GM23338 (cell line): ENCODE data around the gene ZNF438. TPM values are rescaled to one million over a fixed set of nuclear protein-coding genes. Genes with fewer than 3 reads are reported as not detected.
"Not testable (repeated sequence)": the region's sequence is repeated elsewhere in the genome, so short reads cannot be mapped to it uniquely, and the experiment has no call there.

Source experiments
- ATAC-seq: fragments of 200-7000 bp; cut with Tn5 transposase; 3 replicates; pipeline ENCODE4 v1.9.1; 2020
- DNase-seq: peaks from one replicate; pipeline ENCODE4 v3.0.0-alpha.2; 2015; ENCODE audit warnings: low spot score
- H2AFZ ChIP-seq: fragments of 200-600 bp; sonication (generic); 2 replicates; pipeline ENCODE4 v1.8.0; 2016; ENCODE audit warnings: antibody characterized with exemption, mild to moderate bottlenecking, moderate library complexity
- H3F3A ChIP-seq: fragments of 200-600 bp; sonication (generic); replicated peaks from 2 replicates; pipeline ENCODE4 v1.8.0; 2017; ENCODE audit warnings: antibody characterized with exemption, mixed run types, low read depth
- H3K27ac ChIP-seq: fragments of 200-600 bp; sonication (generic); 2 replicates; pipeline ENCODE4 v1.6.1; 2016; ENCODE audit warnings: low read depth
- H3K27me3 ChIP-seq: fragments of 200-600 bp; sonication (generic); 2 replicates; pipeline ENCODE4 v1.8.0; 2016; ENCODE audit warnings: mild to moderate bottlenecking, mixed run types, moderate library complexity; ENCODE audit not compliant: insufficient read depth
- H3K36me3 ChIP-seq: fragments of 200-600 bp; sonication (generic); 2 replicates; pipeline ENCODE4 v1.8.0; 2016; ENCODE audit warnings: mild to moderate bottlenecking; ENCODE audit not compliant: insufficient read depth
- H3K4me1 ChIP-seq: fragments of 200-600 bp; sonication (generic); 2 replicates; pipeline ENCODE4 v1.8.0; 2016; ENCODE audit warnings: mild to moderate bottlenecking, moderate library complexity; ENCODE audit not compliant: insufficient read depth
- H3K4me2 ChIP-seq: fragments of 200-600 bp; sonication (generic); 2 replicates; pipeline ENCODE4 v1.7.1; 2017; ENCODE audit warnings: mixed run types
- H3K4me3 ChIP-seq: fragments of 200-600 bp; sonication (generic); 2 replicates; pipeline ENCODE4 v1.6.1; 2016; ENCODE audit warnings: mixed run types
- H3K79me2 ChIP-seq: fragments of 200-600 bp; sonication (generic); replicated peaks from 2 replicates; pipeline ENCODE4 v1.8.0; 2017; ENCODE audit warnings: mild to moderate bottlenecking; ENCODE audit not compliant: insufficient read depth
- H3K9me2 ChIP-seq: fragments of 200-600 bp; sonication (generic); 2 replicates; pipeline ENCODE4 v1.8.0; 2017; ENCODE audit not compliant: insufficient read depth
- H4K20me1 ChIP-seq: fragments of 200-600 bp; sonication (generic); replicated peaks from 2 replicates; pipeline ENCODE4 v1.8.0; 2017; ENCODE audit warnings: mild to moderate bottlenecking; ENCODE audit not compliant: insufficient read depth
- H3K27ac Mint-ChIP-seq: 2 replicates; pipeline ENCODE4 v1.8.0; 2020; ENCODE audit warnings: inconsistent platforms, mild to moderate bottlenecking, moderate library complexity, mixed read lengths
- H3K27me3 Mint-ChIP-seq: 3 replicates; pipeline ENCODE4 v1.8.0; 2022; ENCODE audit warnings: low read depth, mild to moderate bottlenecking, moderate library complexity, mixed read lengths, inconsistent platforms; ENCODE audit not compliant: insufficient read depth, poor library complexity
- H3K36me3 Mint-ChIP-seq: 3 replicates; pipeline ENCODE4 v1.8.0; 2021; ENCODE audit warnings: low read depth, mild to moderate bottlenecking, inconsistent platforms, moderate library complexity, mixed read lengths
- H3K4me1 Mint-ChIP-seq: 3 replicates; pipeline ENCODE4 v1.8.0; 2020; ENCODE audit warnings: mild to moderate bottlenecking, inconsistent platforms, mixed read lengths
- H3K4me3 Mint-ChIP-seq: 3 replicates; pipeline ENCODE4 v1.8.0; 2021; ENCODE audit warnings: moderate library complexity, mild to moderate bottlenecking, inconsistent platforms, mixed read lengths
- H3K9me3 Mint-ChIP-seq: 3 replicates; pipeline ENCODE4 v1.8.0; 2020; ENCODE audit warnings: moderate library complexity, mild to moderate bottlenecking, inconsistent platforms, mixed read lengths
- CREB1 ChIP-seq: fragments of 250-450 bp; sonication (Bioruptor Pico); IDR thresholded peaks from 2 replicates; pipeline ENCODE4 v1.5.0; 2020; ENCODE audit warnings: low read depth, mild to moderate bottlenecking, moderate library complexity
- EZH2 ChIP-seq: fragments of 200-600 bp; sonication (generic); IDR thresholded peaks from one replicate; pipeline ENCODE4 v1.8.0; 2017; ENCODE audit warnings: antibody characterized with exemption, mild to moderate bottlenecking, low read depth; ENCODE audit not compliant: unreplicated experiment
- EZH2phosphoT487 ChIP-seq: fragments of 200-600 bp; sonication (generic); IDR thresholded peaks from one replicate; pipeline ENCODE4 v1.8.1; 2018; ENCODE audit warnings: antibody characterized with exemption; ENCODE audit not compliant: unreplicated experiment
- JUNB ChIP-seq: IDR thresholded peaks from one replicate; pipeline ENCODE4 v1.6.1; 2016; ENCODE audit warnings: antibody characterized with exemption; ENCODE audit not compliant: unreplicated experiment
- NANOG ChIP-seq: IDR thresholded peaks from 2 replicates; pipeline ENCODE4 v1.6.1; 2016; ENCODE audit warnings: antibody characterized with exemption, borderline replicate concordance
- POLR2AphosphoS5 ChIP-seq: IDR thresholded peaks from 2 replicates; pipeline ENCODE4 v1.6.1; 2016; ENCODE audit warnings: antibody characterized with exemption, low read depth
- STAT1 ChIP-seq: IDR thresholded peaks from one replicate; pipeline ENCODE4 v1.6.1; 2016; ENCODE audit warnings: antibody characterized with exemption; ENCODE audit not compliant: unreplicated experiment
- ZNF331 ChIP-seq: fragments of 250-450 bp; sonication (Bioruptor Pico); IDR thresholded peaks from 2 replicates; pipeline ENCODE4 v1.5.0; 2020; ENCODE audit warnings: low read depth, mild to moderate bottlenecking, moderate library complexity
- polyA plus RNA-seq: library from polyadenylated mRNA; unstranded; fragments of >200 nt; fragmentation: Nextera tagmentation; extraction: Ambion mirVana; gene quantifications from 2 replicates; pipeline ENCODE4 v1.2.1, GENCODE V29; 2016
- total RNA-seq: library from RNA; depleted of rRNA; stranded (reverse); fragments of >200 nt; shearing (Covaris generic); gene quantifications from 2 replicates; pipeline ENCODE4 v1.2.3, GENCODE V29; 2014
- TF ChIP-seq, protein P1 (sequence below): IDR thresholded peaks from 2 replicates; pipeline ENCODE4 v1.6.1; 2016; ENCODE audit warnings: antibody characterized with exemption
- TF ChIP-seq, protein P2 (sequence below), 2 experiments: fragments of 200-600 bp in 1 of 2; sonication (generic) in 1 of 2; conservative IDR thresholded peaks; 2 replicates each; pipeline versions ENCODE4 v1.5.1 to v1.6.1; 2016 to 2017; ENCODE audit warnings: antibody characterized with exemption in 2 of 2, low read depth in 2 of 2, mild to moderate bottlenecking in 2 of 2, moderate library complexity in 1 of 2
- TF ChIP-seq, protein P3 (sequence below): IDR thresholded peaks from one replicate; pipeline ENCODE4 v1.6.1; 2018; ENCODE audit warnings: antibody characterized with exemption; ENCODE audit not compliant: unreplicated experiment

ZNF438 gene
- total and polyA plus RNA-seq, 2 experiments from 2014 or later = 0.91 to 0.94 TPM

DNA sequence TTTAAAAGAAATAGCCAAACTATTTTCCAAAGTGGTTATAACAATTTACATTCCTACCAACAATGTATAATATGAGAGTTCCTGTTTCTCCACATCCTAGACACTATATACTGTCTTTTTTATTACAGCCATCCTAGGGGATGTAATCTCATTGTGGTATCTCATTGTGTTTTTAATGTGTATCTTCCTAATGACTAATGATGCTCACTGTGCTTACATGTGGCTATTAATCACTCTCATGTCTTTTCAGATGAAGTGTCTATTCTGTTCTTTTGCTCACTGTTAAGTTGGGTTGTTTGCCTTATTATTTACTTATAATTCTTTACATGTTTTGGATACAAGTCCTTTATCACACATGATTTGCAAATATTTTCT lies 71.8 kb downstream of the ZNF438 start:
- Histone ChIP-seq H3K4me1 (no peaks in the 10 kb centered on the region), H3F3A (no peaks in the 10 kb centered on the region), H3K9me2 (no peaks in the 10 kb centered on the region; the same call in 1 of the 2 replicates), H3K4me3 (no peak overlapping the region), H4K20me1 (no peaks in the 10 kb centered on the region), H3K79me2 (no peaks in the 10 kb centered on the region), H3K27ac (no peak overlapping the region), H3K36me3 (no peaks in the 10 kb centered on the region), H2AFZ (no peak overlapping the region), H3K4me2 (no peak overlapping the region), H3K27me3 (no peaks in the 10 kb centered on the region)
- H3K4me1 Mint-ChIP-seq = no peaks in the 10 kb centered on the region
- peaks cover 3% of the 10 kb centered on the region; the same call in 1 of the 3 replicates for H3K9me3 Mint-ChIP-seq
- ATAC-seq = no peak
- TF ChIP-seq, protein P1, sequence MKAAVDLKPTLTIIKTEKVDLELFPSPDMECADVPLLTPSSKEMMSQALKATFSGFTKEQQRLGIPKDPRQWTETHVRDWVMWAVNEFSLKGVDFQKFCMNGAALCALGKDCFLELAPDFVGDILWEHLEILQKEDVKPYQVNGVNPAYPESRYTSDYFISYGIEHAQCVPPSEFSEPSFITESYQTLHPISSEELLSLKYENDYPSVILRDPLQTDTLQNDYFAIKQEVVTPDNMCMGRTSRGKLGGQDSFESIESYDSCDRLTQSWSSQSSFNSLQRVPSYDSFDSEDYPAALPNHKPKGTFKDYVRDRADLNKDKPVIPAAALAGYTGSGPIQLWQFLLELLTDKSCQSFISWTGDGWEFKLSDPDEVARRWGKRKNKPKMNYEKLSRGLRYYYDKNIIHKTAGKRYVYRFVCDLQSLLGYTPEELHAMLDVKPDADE = no peak
- TF ChIP-seq ZNF331 (no peak), POLR2AphosphoS5 (no peak), JUNB (no peak), NANOG (no peak), CREB1 (CRISPR knock-in tag) (no peak)
- no peaks in the 10 kb centered on the region for H3K27me3 Mint-ChIP-seq
- no peak overlapping the region for H3K4me3 Mint-ChIP-seq
- no peak for DNase-seq
- no peaks in the 10 kb centered on the region for H3K36me3 Mint-ChIP-seq
- no peak overlapping the region for H3K27ac Mint-ChIP-seq

DNA sequence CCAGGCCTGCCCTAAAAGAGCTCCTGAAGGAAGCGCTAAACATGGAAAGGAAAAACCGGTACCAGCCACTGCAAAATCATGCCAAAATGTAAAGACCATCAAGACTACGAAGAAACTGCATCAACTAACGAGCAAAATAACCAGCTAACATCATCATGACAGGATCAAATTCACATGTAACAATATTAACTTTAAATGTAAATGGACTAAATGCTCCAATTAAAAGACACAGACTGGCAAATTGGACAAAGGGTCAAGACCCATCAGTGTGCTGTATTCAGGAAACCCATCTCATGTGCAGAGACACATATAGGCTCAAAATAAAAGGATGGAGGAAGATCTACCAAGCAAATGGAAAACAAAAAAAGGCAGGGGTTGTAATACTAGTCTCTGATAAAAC lies 82.4 kb downstream of the ZNF438 start:
- H3K36me3 ChIP-seq, H3K79me2 ChIP-seq, H3K27me3 ChIP-seq, H3K9me2 ChIP-seq, H2AFZ ChIP-seq, H3K4me1 ChIP-seq, H3F3A ChIP-seq, H3K27me3 Mint-ChIP-seq, H4K20me1 ChIP-seq, DNase-seq, H3K27ac Mint-ChIP-seq, H3K36me3 Mint-ChIP-seq, H3K4me3 ChIP-seq, H3K4me1 Mint-ChIP-seq, H3K4me3 Mint-ChIP-seq, ATAC-seq, H3K27ac ChIP-seq, H3K4me2 ChIP-seq: not testable (repeated sequence)
- H3K9me3 Mint-ChIP-seq = peaks cover 13% of the 10 kb centered on the region; the same call in 2 of the 3 replicates

DNA sequence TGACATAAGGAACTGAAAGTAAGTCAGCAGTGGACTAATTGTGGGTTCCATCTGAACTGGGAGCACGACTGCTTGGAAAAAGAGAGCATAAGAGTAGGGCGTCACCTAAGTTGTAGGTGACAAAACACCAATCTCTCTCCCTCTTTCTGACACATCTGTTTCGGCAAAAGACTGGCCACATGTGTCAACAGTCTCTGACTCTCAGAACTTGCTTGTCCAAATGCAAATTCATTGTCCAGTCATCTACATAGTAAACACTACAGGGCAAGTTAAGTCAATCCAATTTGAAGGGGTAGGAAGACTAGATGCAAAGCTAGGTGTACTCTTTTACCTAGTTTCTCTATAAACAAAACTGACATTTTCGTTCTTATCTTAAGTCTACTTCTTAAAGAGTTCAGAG lies 87.7 kb downstream of the ZNF438 start:
- H3K4me1 Mint-ChIP-seq = peaks cover 8% of the 10 kb centered on the region; the same call in 2 of the 3 replicates
- Histone ChIP-seq H3K27me3 (no peaks in the 10 kb centered on the region), H4K20me1 (no peaks in the 10 kb centered on the region), H3K36me3 (no peaks in the 10 kb centered on the region), H3K9me2 (no peaks in the 10 kb centered on the region), H3K4me3 (no peak overlapping the region), H2AFZ (no peak overlapping the region), H3F3A (no peaks in the 10 kb centered on the region), H3K27ac (no peak overlapping the region), H3K4me2 (no peak overlapping the region), H3K4me1 (no peaks in the 10 kb centered on the region), H3K79me2 (no peaks in the 10 kb centered on the region)
- no peaks in the 10 kb centered on the region for H3K27me3 Mint-ChIP-seq
- peaks cover 6% of the 10 kb centered on the region; the same call in 2 of the 3 replicates for H3K36me3 Mint-ChIP-seq
- DNase-seq (no peak), ATAC-seq (no peak)
- TF ChIP-seq POLR2AphosphoS5 (no peak), EZH2 (no peak), EZH2phosphoT487 (no peak), JUNB (no peak), STAT1 (no peak), CREB1 (CRISPR knock-in tag) (no peak)
- TF ChIP-seq, protein P1 = no peak
- TF ChIP-seq, protein P2, sequence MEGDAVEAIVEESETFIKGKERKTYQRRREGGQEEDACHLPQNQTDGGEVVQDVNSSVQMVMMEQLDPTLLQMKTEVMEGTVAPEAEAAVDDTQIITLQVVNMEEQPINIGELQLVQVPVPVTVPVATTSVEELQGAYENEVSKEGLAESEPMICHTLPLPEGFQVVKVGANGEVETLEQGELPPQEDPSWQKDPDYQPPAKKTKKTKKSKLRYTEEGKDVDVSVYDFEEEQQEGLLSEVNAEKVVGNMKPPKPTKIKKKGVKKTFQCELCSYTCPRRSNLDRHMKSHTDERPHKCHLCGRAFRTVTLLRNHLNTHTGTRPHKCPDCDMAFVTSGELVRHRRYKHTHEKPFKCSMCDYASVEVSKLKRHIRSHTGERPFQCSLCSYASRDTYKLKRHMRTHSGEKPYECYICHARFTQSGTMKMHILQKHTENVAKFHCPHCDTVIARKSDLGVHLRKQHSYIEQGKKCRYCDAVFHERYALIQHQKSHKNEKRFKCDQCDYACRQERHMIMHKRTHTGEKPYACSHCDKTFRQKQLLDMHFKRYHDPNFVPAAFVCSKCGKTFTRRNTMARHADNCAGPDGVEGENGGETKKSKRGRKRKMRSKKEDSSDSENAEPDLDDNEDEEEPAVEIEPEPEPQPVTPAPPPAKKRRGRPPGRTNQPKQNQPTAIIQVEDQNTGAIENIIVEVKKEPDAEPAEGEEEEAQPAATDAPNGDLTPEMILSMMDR (conservative IDR thresholded peaks at IDR 0.05; ENCODE audit: low read depth in 2 of 2) = no peak
- TF ChIP-seq, protein P3, sequence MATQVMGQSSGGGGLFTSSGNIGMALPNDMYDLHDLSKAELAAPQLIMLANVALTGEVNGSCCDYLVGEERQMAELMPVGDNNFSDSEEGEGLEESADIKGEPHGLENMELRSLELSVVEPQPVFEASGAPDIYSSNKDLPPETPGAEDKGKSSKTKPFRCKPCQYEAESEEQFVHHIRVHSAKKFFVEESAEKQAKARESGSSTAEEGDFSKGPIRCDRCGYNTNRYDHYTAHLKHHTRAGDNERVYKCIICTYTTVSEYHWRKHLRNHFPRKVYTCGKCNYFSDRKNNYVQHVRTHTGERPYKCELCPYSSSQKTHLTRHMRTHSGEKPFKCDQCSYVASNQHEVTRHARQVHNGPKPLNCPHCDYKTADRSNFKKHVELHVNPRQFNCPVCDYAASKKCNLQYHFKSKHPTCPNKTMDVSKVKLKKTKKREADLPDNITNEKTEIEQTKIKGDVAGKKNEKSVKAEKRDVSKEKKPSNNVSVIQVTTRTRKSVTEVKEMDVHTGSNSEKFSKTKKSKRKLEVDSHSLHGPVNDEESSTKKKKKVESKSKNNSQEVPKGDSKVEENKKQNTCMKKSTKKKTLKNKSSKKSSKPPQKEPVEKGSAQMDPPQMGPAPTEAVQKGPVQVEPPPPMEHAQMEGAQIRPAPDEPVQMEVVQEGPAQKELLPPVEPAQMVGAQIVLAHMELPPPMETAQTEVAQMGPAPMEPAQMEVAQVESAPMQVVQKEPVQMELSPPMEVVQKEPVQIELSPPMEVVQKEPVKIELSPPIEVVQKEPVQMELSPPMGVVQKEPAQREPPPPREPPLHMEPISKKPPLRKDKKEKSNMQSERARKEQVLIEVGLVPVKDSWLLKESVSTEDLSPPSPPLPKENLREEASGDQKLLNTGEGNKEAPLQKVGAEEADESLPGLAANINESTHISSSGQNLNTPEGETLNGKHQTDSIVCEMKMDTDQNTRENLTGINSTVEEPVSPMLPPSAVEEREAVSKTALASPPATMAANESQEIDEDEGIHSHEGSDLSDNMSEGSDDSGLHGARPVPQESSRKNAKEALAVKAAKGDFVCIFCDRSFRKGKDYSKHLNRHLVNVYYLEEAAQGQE = no peak
- peaks cover 10% of the 10 kb centered on the region; the same call in 2 of the 3 replicates for H3K9me3 Mint-ChIP-seq
- H3K4me3 Mint-ChIP-seq = no peak overlapping the region
- no peak overlapping the region for H3K27ac Mint-ChIP-seq
